ENCODE measurements around the gene SNAP23. TPM values are rescaled to one million over a fixed set of nuclear protein-coding genes. Genes with fewer than 3 reads are reported as not detected.
A peak's percentile ranks its signal among the peaks of the same experiment; 100 is the strongest.

The SNAP23 gene
- 55.9 and 96.5 TPM in 2 replicates for total RNA-seq (2014; rRNA removed; shearing (Covaris generic))

GRCh38 chr15:42495361-42496212 is at the start of gene SNAP23:
Gene SNAP23 (plus strand): TSS chr15:42495634. CDS start chr15:42511847, 16,213 bp downstream.
- peak; percentile 96 for DNase-seq (ENCODE audit: low read depth)

GRCh38 chr15:42447599-42447998 is 47.8 kb upstream of the SNAP23 start:
- DNase-seq (ENCODE audit: low read depth): no peak

- no peak for DNase-seq (ENCODE audit: low read depth)
These were observed 47.2 kb upstream of the SNAP23 start for GRCh38 chr15:42448281-42448680.

GRCh38 chr15:42449770-42450424 is 45.5 kb upstream of the SNAP23 start:
- no peak for DNase-seq (ENCODE audit: low read depth)

GRCh38 chr15:42450425-42450790 is 45.0 kb upstream of the SNAP23 start:
- DNase-seq (ENCODE audit: low read depth): no peak

GRCh38 chr15:42453826-42454225 is 41.6 kb upstream of the SNAP23 start:
- DNase-seq (ENCODE audit: low read depth): no peak

- no peak for DNase-seq (ENCODE audit: low read depth)
These were observed 38.9 kb upstream of the SNAP23 start for GRCh38 chr15:42456531-42456930.

GRCh38 chr15:42456971-42457370 is 38.5 kb upstream of the SNAP23 start:
- no peak for DNase-seq (ENCODE audit: low read depth)

- peak; percentile 32 for DNase-seq (ENCODE audit: low read depth)
These were observed 37.7 kb upstream of the SNAP23 start for GRCh38 chr15:42457445-42458442.

GRCh38 chr15:42461261-42461660 is 34.2 kb upstream of the SNAP23 start:
- DNase-seq (ENCODE audit: low read depth): no peak

GRCh38 chr15:42465520-42466259 is 29.7 kb upstream of the SNAP23 start:
- no peak for DNase-seq (ENCODE audit: low read depth)

GRCh38 chr15:42471002-42471401 is 24.4 kb upstream of the SNAP23 start:
- DNase-seq (ENCODE audit: low read depth): no peak

GRCh38 chr15:42474827-42475226 is 20.6 kb upstream of the SNAP23 start:
- DNase-seq (ENCODE audit: low read depth): no peak

GRCh38 chr15:42482701-42483100 is 12.7 kb upstream of the SNAP23 start:
- DNase-seq (ENCODE audit: low read depth): no peak

- no peak for DNase-seq (ENCODE audit: low read depth)
These were observed 11.8 kb upstream of the SNAP23 start for GRCh38 chr15:42483677-42484076.

- DNase-seq (ENCODE audit: low read depth): peak; percentile 26
These were observed 5.2 kb upstream of the SNAP23 start for GRCh38 chr15:42490291-42490670.

- peak; percentile 88 for DNase-seq (ENCODE audit: low read depth)
These were observed 4.5 kb upstream of the SNAP23 start, which contains the start of gene ZNF106 for GRCh38 chr15:42490671-42491538. Gene ZNF106 (minus strand): TSS chr15:42491141. CDS start chr15:42472289, 18,852 bp downstream.

- DNase-seq (ENCODE audit: low read depth): peak; percentile 80
These were observed 3.8 kb upstream of the SNAP23 start for GRCh38 chr15:42491539-42492225.

GRCh38 chr15:42493679-42494078 is 1.8 kb upstream of the SNAP23 start:
- DNase-seq (ENCODE audit: low read depth): no peak

GRCh38 chr15:42494998-42495360 is 455 bp upstream of the SNAP23 start:
- peak; percentile 82 for DNase-seq (ENCODE audit: low read depth)

Measured in M059J (cell line).